HCT116 (cell line): ENCODE data around the gene ADCK1. TPM values are rescaled to one million over a fixed set of nuclear protein-coding genes. Genes with fewer than 3 reads are reported as not detected.

Experiments used
- ATAC-seq: fragments of 200-7000 bp; cut with Tn5 transposase; 2 replicates; pipeline ENCODE4 v1.9.1; 2020; ENCODE audit warnings: mild to moderate bottlenecking, moderate library complexity
- BruUV-seq: library from RNA; stranded (reverse); fragments of 400-500 nt; replicated peaks from 2 replicates; lab custom pipeline; 2021; lab: Mats Ljungman, UMichigan
- CTCF ChIA-PET: fragments of 300-600 bp; sonication (Branson Sonifier 250); formaldehyde crosslinking; loops from one replicate; lab custom pipeline; 2021; ENCODE audit warnings: antibody characterized with exemption; lab: Charles Lee
- POLR2A ChIA-PET: fragments of 300-600, 350-600 bp; sonication (Branson Sonifier 250); formaldehyde crosslinking; loops from one replicate; lab custom pipeline; 2021; ENCODE audit warnings: antibody characterized with exemption; lab: Charles Lee
- RAD21 ChIA-PET, 2 experiments: fragments of 300-600 bp; sonication (Branson Sonifier 250); formaldehyde crosslinking; loops; one replicate each; lab custom pipeline; 2023; ENCODE audit warnings: low total read pairs in 2 of 2; ENCODE audit not compliant: uncharacterized antibody in 2 of 2, unreplicated experiment in 2 of 2, low non-redundant PET in 1 of 2; lab: Charles Lee
- DNase-seq: peaks from one replicate; pipeline ENCODE4 v3.0.0-alpha.2; 2010; ENCODE audit warnings: low read depth, low spot score
- H2AFZ ChIP-seq: fragments of 200-600 bp; shearing (Covaris generic), sonication (generic); 2 replicates; pipeline ENCODE4 v1.6.1; 2017; ENCODE audit warnings: low read depth, mixed run types, mixed read lengths, antibody characterized with exemption, low read length; ENCODE audit not compliant: poor library complexity, severe bottlenecking
- H3K27ac ChIP-seq: 2 replicates; pipeline ENCODE4 v1.5.1; 2012; ENCODE audit warnings: low read depth, low read length
- H3K27me3 ChIP-seq: fragments of 200-600 bp; sonication (generic); 2 replicates; pipeline ENCODE4 v1.6.1; 2016; ENCODE audit warnings: mixed run types, low read length, mixed read lengths; ENCODE audit not compliant: insufficient read depth
- H3K36me3 ChIP-seq, 2 experiments: fragments of 200-500 bp in 1 of 2; fragments of 200-600 bp in 1 of 2; sonication (Bioruptor generic) in 1 of 2; sonication (generic) in 1 of 2; 2 replicates each; pipeline versions ENCODE4 v1.5.1 to v1.6.1; 2014 to 2016; ENCODE audit warnings: low read length in 2 of 2, inconsistent platforms in 1 of 2, mixed read lengths in 1 of 2, mixed run types in 1 of 2; ENCODE audit not compliant: insufficient read depth in 2 of 2, control insufficient read depth in 1 of 2
- H3K4me1 ChIP-seq, 2 experiments: fragments of 200-600 bp in 1 of 2; sonication (generic) in 1 of 2; 2 replicates each; pipeline versions ENCODE4 v1.5.1 to v1.6.1; 2012 to 2017; ENCODE audit warnings: low read length in 2 of 2, inconsistent platforms in 1 of 2, mild to moderate bottlenecking in 1 of 2, mixed read lengths in 1 of 2, mixed run types in 1 of 2, moderate library complexity in 1 of 2; ENCODE audit not compliant: insufficient read depth in 2 of 2, control insufficient read depth in 1 of 2
- H3K4me2 ChIP-seq: fragments of 200-600 bp; sonication (generic); 2 replicates; pipeline ENCODE4 v1.6.1; 2017; ENCODE audit warnings: mixed run types, low read length, mixed read lengths
- H3K4me3 ChIP-seq, 2 experiments: fragments of 200-600 bp in 1 of 2; sonication (generic) in 1 of 2; replicated peaks in 1 of 2; 2 replicates each; pipeline ENCODE4 v1.5.1; 2011 to 2016; ENCODE audit warnings: low read length in 2 of 2, control low read depth in 1 of 2, low read depth in 1 of 2, mild to moderate bottlenecking in 1 of 2, mixed read lengths in 1 of 2, mixed run types in 1 of 2
- H3K79me2 ChIP-seq: fragments of 200-600 bp; sonication (generic); 2 replicates; pipeline ENCODE4 v1.6.1; 2017; ENCODE audit warnings: mild to moderate bottlenecking, mixed run types, low read length, moderate library complexity, mixed read lengths; ENCODE audit not compliant: insufficient read depth
- H3K9ac ChIP-seq: fragments of 200-600 bp; sonication (generic); 2 replicates; pipeline ENCODE4 v1.6.1; 2016; ENCODE audit warnings: low read length, mixed read lengths
- H3K9me2 ChIP-seq: fragments of 200-600 bp; sonication (generic), shearing (Covaris generic); 2 replicates; pipeline ENCODE4 v1.6.1; 2017; ENCODE audit warnings: mixed run types, mild to moderate bottlenecking, moderate library complexity; ENCODE audit not compliant: insufficient read depth
- H3K9me3 ChIP-seq, 2 experiments: fragments of 200-500 bp in 1 of 2; fragments of 200-600 bp in 1 of 2; sonication (Bioruptor generic) in 1 of 2; sonication (generic) in 1 of 2; 2 replicates each; pipeline ENCODE4 v1.6.1; 2014 to 2017; ENCODE audit warnings: low read length in 2 of 2, mixed read lengths in 2 of 2, inconsistent platforms in 1 of 2, low read depth in 1 of 2, mild to moderate bottlenecking in 1 of 2, mixed run types in 1 of 2, moderate library complexity in 1 of 2; ENCODE audit not compliant: control insufficient read depth in 1 of 2, insufficient read depth in 1 of 2
- H4K20me1 ChIP-seq: fragments of 200-600 bp; sonication (generic), shearing (Covaris generic); 2 replicates; pipeline ENCODE4 v1.6.1; 2017; ENCODE audit warnings: mixed run types, mild to moderate bottlenecking, moderate library complexity; ENCODE audit not compliant: insufficient read depth
- CBX3 ChIP-seq: IDR thresholded peaks from 2 replicates; pipeline ENCODE4 v1.6.1; 2012; ENCODE audit warnings: low read depth
- EGR1 ChIP-seq: IDR thresholded peaks from 2 replicates; pipeline ENCODE4 v1.6.1; 2012; ENCODE audit warnings: low read depth
- EZH2 ChIP-seq: fragments of 200-600 bp; sonication (generic); IDR thresholded peaks from 2 replicates; pipeline ENCODE4 v1.6.1; 2017; ENCODE audit warnings: antibody characterized with exemption, mixed run types
- EZH2phosphoT487 ChIP-seq: fragments of 200-600 bp; IDR thresholded peaks from 2 replicates; pipeline ENCODE4 v1.6.1; 2018; ENCODE audit warnings: antibody characterized with exemption, borderline replicate concordance
- FOSL1 ChIP-seq: IDR thresholded peaks from 2 replicates; pipeline ENCODE4 v1.6.1; 2012; ENCODE audit warnings: low read depth
- JUND ChIP-seq: IDR thresholded peaks from 2 replicates; pipeline ENCODE4 v1.6.1; 2012
- POLR2A ChIP-seq: IDR thresholded peaks from 2 replicates; pipeline ENCODE4 v1.7.0; 2011; ENCODE audit warnings: borderline replicate concordance; ENCODE audit not compliant: insufficient read depth, insufficient read length; ENCODE audit errors: extremely low read depth
- POLR2AphosphoS5 ChIP-seq: IDR thresholded peaks from 2 replicates; pipeline ENCODE4 v1.6.1; 2011; ENCODE audit warnings: mild to moderate bottlenecking, low read depth, low read length, moderate library complexity
- RAD21 ChIP-seq: IDR thresholded peaks from 2 replicates; pipeline ENCODE4 v1.6.1; 2012; ENCODE audit warnings: low read depth, mild to moderate bottlenecking
- SP1 ChIP-seq: IDR thresholded peaks from 2 replicates; pipeline ENCODE4 v1.6.1; 2012; ENCODE audit warnings: low read depth
- TCF7L2 ChIP-seq: IDR thresholded peaks from 2 replicates; pipeline ENCODE4 v1.7.0; 2011; ENCODE audit warnings: borderline replicate concordance, inconsistent platforms; ENCODE audit not compliant: insufficient read depth, insufficient read length; ENCODE audit errors: extremely low read depth
- ZNF274 ChIP-seq: fragments of 200-500 bp; sonication (Bioruptor generic); IDR thresholded peaks from 2 replicates; pipeline ENCODE4 v1.6.1; 2014; ENCODE audit warnings: mild to moderate bottlenecking, low read depth, low read length, inconsistent platforms
- intact Hi-C: fragments of 100-400 bp; cut with micrococcal nuclease; formaldehyde crosslinking; loops from 2 replicates; pipeline ENCODE4 v1.10.0; 2022
- total RNA-seq: library from RNA; stranded (reverse); gene quantifications from one replicate; pipeline ENCODE4 v1.2.1, GENCODE V29; 2021; ENCODE audit not compliant: unreplicated experiment
- TF ChIP-seq, protein P1 (sequence below): IDR thresholded peaks from 2 replicates; pipeline ENCODE4 v1.6.1; 2012

ADCK1 gene
- total RNA-seq, 1 experiment from 2014 or later, result 6.0 TPM

DNA sequence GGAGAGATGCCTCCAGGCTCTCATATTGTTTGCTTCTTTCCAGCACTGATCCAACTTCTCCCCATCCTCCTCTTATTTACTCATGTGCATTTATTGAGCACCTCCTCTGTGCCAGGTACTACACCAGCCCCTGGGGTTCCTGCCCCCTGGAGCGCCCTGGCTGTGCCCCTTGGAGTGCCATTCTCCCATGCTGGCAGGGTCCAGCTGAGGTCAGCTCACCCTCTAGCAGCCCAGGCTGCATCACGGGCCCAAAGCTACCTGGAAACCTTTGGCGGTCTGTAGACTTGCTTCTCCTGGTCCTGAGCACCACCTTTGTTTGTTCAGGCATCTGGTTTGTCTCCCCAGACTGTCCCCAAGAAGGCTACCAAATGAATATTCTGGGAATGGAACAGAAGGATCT is 67.0 kb downstream of the ADCK1 start:
- Histone ChIP-seq H3K27me3 (no peaks in the 10 kb centered on the region), H4K20me1 (no peaks in the 10 kb centered on the region), H3K4me3 (no peak overlapping the region), H3K27ac (no peak overlapping the region), H3K36me3 (no peaks in the 10 kb centered on the region), H3K4me2 (no peak overlapping the region)
- no TSS peak for BruUV-seq
- RAD21 ChIA-PET, result no interaction called here
- CTCF ChIA-PET, result no interaction called here
- ATAC-seq (no peak), DNase-seq (no peak)
- intact Hi-C loops, result loop anchor here (10.0 kb wide), 1 partner anchor 828 kb away; no protein-coding TSS in a partner anchor
- POLR2A ChIA-PET, result no interaction called here
- no peak for TF ChIP-seq TCF7L2
- TF ChIP-seq POLR2A, result no peak
- TF ChIP-seq FOSL1, result no peak
- TF ChIP-seq ZNF274, result no peak
- TF ChIP-seq EZH2phosphoT487, result no peak
- TF ChIP-seq SP1, result no peak
- no peak for TF ChIP-seq POLR2AphosphoS5
- no peak for TF ChIP-seq JUND
- no peak for TF ChIP-seq CBX3
- no peak for TF ChIP-seq EGR1
- TF ChIP-seq, protein P1, sequence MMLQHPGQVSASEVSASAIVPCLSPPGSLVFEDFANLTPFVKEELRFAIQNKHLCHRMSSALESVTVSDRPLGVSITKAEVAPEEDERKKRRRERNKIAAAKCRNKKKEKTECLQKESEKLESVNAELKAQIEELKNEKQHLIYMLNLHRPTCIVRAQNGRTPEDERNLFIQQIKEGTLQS, result no peak
- TF ChIP-seq, all 23 proteins: peak for 0
- H3K79me2 ChIP-seq, result no peaks in the 10 kb centered on the region
- no peaks in the 10 kb centered on the region for H3K9me3 ChIP-seq
- no peaks in the 10 kb centered on the region for H3K9me2 ChIP-seq
- no peak overlapping the region for H3K9ac ChIP-seq
- H3K4me1 ChIP-seq, result no peaks in the 10 kb centered on the region
- H2AFZ ChIP-seq, result no peak overlapping the region

DNA sequence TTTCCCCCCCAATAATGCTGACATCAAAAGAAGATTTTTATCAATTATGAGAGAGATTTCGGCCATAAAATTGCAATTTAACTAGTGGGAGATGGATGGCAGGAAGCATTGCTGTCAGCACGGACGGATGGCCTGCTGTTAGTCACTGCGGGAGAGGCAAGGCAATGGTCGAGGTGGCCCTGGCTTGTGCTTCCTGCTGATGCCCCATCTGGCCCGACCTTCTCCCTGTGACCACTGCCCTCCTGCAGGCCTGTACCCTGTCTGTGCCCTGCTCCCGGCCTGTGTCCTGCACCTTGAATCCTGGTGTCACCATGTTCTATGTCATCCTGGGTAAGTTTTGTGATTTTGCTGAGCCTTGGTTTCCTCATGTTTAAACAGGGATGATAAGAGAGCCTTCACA is 67.6 kb downstream of the ADCK1 start:
- Histone ChIP-seq H3K4me2 (no peak overlapping the region), H2AFZ (no peak overlapping the region), H3K27me3 (no peaks in the 10 kb centered on the region), H3K9ac (no peak overlapping the region), H3K4me3 (no peak overlapping the region), H3K36me3 (no peaks in the 10 kb centered on the region), H3K9me2 (no peaks in the 10 kb centered on the region), H3K9me3 (no peaks in the 10 kb centered on the region), H4K20me1 (no peaks in the 10 kb centered on the region), H3K79me2 (no peaks in the 10 kb centered on the region), H3K4me1 (no peaks in the 10 kb centered on the region), H3K27ac (no peak overlapping the region)
- BruUV-seq, result no TSS peak
- POLR2A ChIA-PET, result no interaction called here
- intact Hi-C loops, result loop anchor here (10.0 kb wide), 1 partner anchor 827 kb away; no protein-coding TSS in a partner anchor
- no peak for TF ChIP-seq ZNF274
- no peak for TF ChIP-seq RAD21
- TF ChIP-seq JUND, result no peak
- TF ChIP-seq POLR2A, result no peak
- no peak for TF ChIP-seq EZH2
- CTCF ChIA-PET, result no interaction called here
- ATAC-seq (no peak), DNase-seq (no peak)
- RAD21 ChIA-PET, result no interaction called here
